Measurements from ENCODE around the gene SMG6.

Gene SMG6

GRCh38 chr17:2022647-2023240 is 280.8 kb downstream of the SMG6 start:
- Histone ChIP-seq H2BK12ac (ENCODE audit: low read length) (peak overlapping the region; percentile 0), H3K27ac (replicated peaks; ENCODE audit: low read length) (peak overlapping the region; percentile 3), H2BK15ac (ENCODE audit: low read length) (peak overlapping the region; percentile 8), H4K91ac (ENCODE audit: low read depth, low read length, poor library complexity) (no peak overlapping the region), H3K36me3 (replicated peaks in 1 of 2; ENCODE audit: control insufficient read depth in 2 of 2, insufficient read depth in 2 of 2, low read length in 2 of 2) (no peaks in the 10 kb centered on the region), H2AK5ac (ENCODE audit: low read depth, low read length) (peak overlapping the region; percentile 74), H2AFZ (ENCODE audit: low read length) (no peak overlapping the region), H3K4me1 (ENCODE audit: control insufficient read depth in 2 of 2, insufficient read depth in 1 of 2, low read depth in 1 of 2, low read length in 2 of 2) (peaks cover 6 to 17% of the 10 kb centered on the region in 2 donors), H3K4me3 (ENCODE audit: low read length in 2 of 2) (no peak overlapping the region), H3K9ac (ENCODE audit: low read depth, low read length, poor library complexity) (no peak overlapping the region), H2BK5ac (ENCODE audit: low read length) (no peak overlapping the region), H3K23ac (ENCODE audit: low read depth, low read length, poor library complexity) (no peak overlapping the region), H3K79me1 (ENCODE audit: low read depth, low read length) (peaks cover 1% of the 10 kb centered on the region), H3K9me3 (replicated peaks in 1 of 2; ENCODE audit: control insufficient read depth in 2 of 2, insufficient read depth in 1 of 2, low read depth in 1 of 2, low read length in 2 of 2) (peaks cover 3 to 4% of the 10 kb centered on the region in 2 donors), H3K4ac (ENCODE audit: low read length) (peak overlapping the region; percentile 69), H3K18ac (ENCODE audit: low read length) (peak overlapping the region; percentile 19), H3K4me2 (ENCODE audit: insufficient read depth, low read length, poor library complexity, severe bottlenecking) (no peak overlapping the region), H2BK120ac (ENCODE audit: low read depth, low read length) (peak overlapping the region; percentile 58), H3K14ac (ENCODE audit: low read length) (no peak overlapping the region), H3K27me3 (ENCODE audit: control insufficient read depth in 3 of 3, insufficient read depth in 3 of 3, low read depth in 1 of 3, low read length in 3 of 3) (peaks cover 8 to 88% (median 34%) of the 10 kb centered on the region in 3 experiments), H4K8ac (ENCODE audit: low read depth, low read length) (no peak overlapping the region)
- no CpG with 5 or more reads among the region's 15 CpGs for WGBS, 2 donors (ENCODE audit: extremely low coverage in 2 of 2, insufficient read length in 2 of 2, insufficient replicate concordance in 1 of 2)
- no peak for DNase-seq (ENCODE audit: low spot score)

- Histone ChIP-seq H2AK5ac (ENCODE audit: low read depth, low read length) (no peak overlapping the region), H3K4ac (ENCODE audit: low read length) (no peak overlapping the region), H2BK120ac (ENCODE audit: low read depth, low read length) (no peak overlapping the region), H3K18ac (ENCODE audit: low read length) (peak overlapping the region; percentile 60), H3K36me3 (replicated peaks in 1 of 2; ENCODE audit: control insufficient read depth in 2 of 2, insufficient read depth in 2 of 2, low read length in 2 of 2) (no peaks in the 10 kb centered on the region), H2BK12ac (ENCODE audit: low read length) (no peak overlapping the region), H2BK15ac (ENCODE audit: low read length) (no peak overlapping the region), H3K4me3 (ENCODE audit: low read length in 2 of 2) (no peak overlapping the region), H4K91ac (ENCODE audit: low read depth, low read length, poor library complexity) (no peak overlapping the region), H3K14ac (ENCODE audit: low read length) (no peak overlapping the region), H2BK5ac (ENCODE audit: low read length) (no peak overlapping the region), H3K9me3 (replicated peaks in 1 of 2; ENCODE audit: control insufficient read depth in 2 of 2, insufficient read depth in 1 of 2, low read depth in 1 of 2, low read length in 2 of 2) (no peaks in the 10 kb centered on the region), H3K79me1 (ENCODE audit: low read depth, low read length) (peaks cover 1% of the 10 kb centered on the region), H3K9ac (ENCODE audit: low read depth, low read length, poor library complexity) (no peak overlapping the region), H3K27ac (replicated peaks; ENCODE audit: low read length) (no peak overlapping the region), H3K23ac (ENCODE audit: low read depth, low read length, poor library complexity) (peak overlapping the region; percentile 59), H3K4me1 (ENCODE audit: control insufficient read depth in 2 of 2, insufficient read depth in 1 of 2, low read depth in 1 of 2, low read length in 2 of 2) (peaks cover 6 to 28% of the 10 kb centered on the region in 2 donors), H2AFZ (ENCODE audit: low read length) (peak overlapping the region; percentile 21), H3K4me2 (ENCODE audit: insufficient read depth, low read length, poor library complexity, severe bottlenecking) (no peak overlapping the region), H3K27me3 (ENCODE audit: control insufficient read depth in 3 of 3, insufficient read depth in 3 of 3, low read depth in 1 of 3, low read length in 3 of 3) (peaks cover 8 to 77% (median 21%) of the 10 kb centered on the region in 3 experiments), H4K8ac (ENCODE audit: low read depth, low read length) (no peak overlapping the region)
- WGBS, 2 donors (ENCODE audit: extremely low coverage in 2 of 2, insufficient read length in 2 of 2, insufficient replicate concordance in 1 of 2): no CpG with 5 or more reads among the region's 8 CpGs
- no peak for DNase-seq (ENCODE audit: low spot score)
These were observed 282.9 kb downstream of the SMG6 start for GRCh38 chr17:2020721-2021120.

GRCh38 chr17:2019723-2020122 is 283.9 kb downstream of the SMG6 start:
- DNase-seq (ENCODE audit: low spot score): no peak
- Histone ChIP-seq H2AK5ac (ENCODE audit: low read depth, low read length) (no peak overlapping the region), H2BK5ac (ENCODE audit: low read length) (no peak overlapping the region), H3K23ac (ENCODE audit: low read depth, low read length, poor library complexity) (no peak overlapping the region), H3K18ac (ENCODE audit: low read length) (no peak overlapping the region), H3K4ac (ENCODE audit: low read length) (no peak overlapping the region), H3K9me3 (replicated peaks in 1 of 2; ENCODE audit: control insufficient read depth in 2 of 2, insufficient read depth in 1 of 2, low read depth in 1 of 2, low read length in 2 of 2) (no peaks in the 10 kb centered on the region), H2BK15ac (ENCODE audit: low read length) (no peak overlapping the region), H3K36me3 (replicated peaks in 1 of 2; ENCODE audit: control insufficient read depth in 2 of 2, insufficient read depth in 2 of 2, low read length in 2 of 2) (no peaks in the 10 kb centered on the region), H4K91ac (ENCODE audit: low read depth, low read length, poor library complexity) (no peak overlapping the region), H4K8ac (ENCODE audit: low read depth, low read length) (no peak overlapping the region), H3K9ac (ENCODE audit: low read depth, low read length, poor library complexity) (no peak overlapping the region), H3K4me1 (ENCODE audit: control insufficient read depth in 2 of 2, insufficient read depth in 1 of 2, low read depth in 1 of 2, low read length in 2 of 2) (peaks cover 6 to 28% of the 10 kb centered on the region in 2 donors), H3K27me3 (ENCODE audit: control insufficient read depth in 3 of 3, insufficient read depth in 3 of 3, low read depth in 1 of 3, low read length in 3 of 3) (peaks cover 5 to 67% (median 11%) of the 10 kb centered on the region in 3 experiments), H3K4me2 (ENCODE audit: insufficient read depth, low read length, poor library complexity, severe bottlenecking) (no peak overlapping the region), H3K4me3 (ENCODE audit: low read length in 2 of 2) (no peak overlapping the region), H2BK120ac (ENCODE audit: low read depth, low read length) (no peak overlapping the region), H2BK12ac (ENCODE audit: low read length) (no peak overlapping the region), H2AFZ (ENCODE audit: low read length) (no peak overlapping the region), H3K79me1 (ENCODE audit: low read depth, low read length) (peaks cover 1% of the 10 kb centered on the region), H3K14ac (ENCODE audit: low read length) (no peak overlapping the region), H3K27ac (replicated peaks; ENCODE audit: low read length) (no peak overlapping the region)
- no CpG with 5 or more reads among the region's 8 CpGs for WGBS, 2 donors (ENCODE audit: extremely low coverage in 2 of 2, insufficient read length in 2 of 2, insufficient replicate concordance in 1 of 2)

- no peaks in the 10 kb centered on the region for H3K36me3 ChIP-seq (replicated peaks in 1 of 2; ENCODE audit: control insufficient read depth in 2 of 2, insufficient read depth in 2 of 2, low read length in 2 of 2)
- H3K4me3 ChIP-seq (ENCODE audit: low read length in 2 of 2): no peak overlapping the region
- no peak overlapping the region for H2BK12ac ChIP-seq (ENCODE audit: low read length)
- H3K27ac ChIP-seq (replicated peaks; ENCODE audit: low read length): no peak overlapping the region
- H3K9me3 ChIP-seq (replicated peaks in 1 of 2; ENCODE audit: control insufficient read depth in 2 of 2, insufficient read depth in 1 of 2, low read depth in 1 of 2, low read length in 2 of 2): peaks cover 0 to 1% of the 10 kb centered on the region in 2 donors
- peak overlapping the region; percentile 60 for H3K18ac ChIP-seq (ENCODE audit: low read length)
- H4K91ac ChIP-seq (ENCODE audit: low read depth, low read length, poor library complexity): peak overlapping the region; percentile 44
- peak overlapping the region; percentile 30 for H2AK5ac ChIP-seq (ENCODE audit: low read depth, low read length)
- no peak overlapping the region for H4K8ac ChIP-seq (ENCODE audit: low read depth, low read length)
- H3K14ac ChIP-seq (ENCODE audit: low read length): no peak overlapping the region
- H3K23ac ChIP-seq (ENCODE audit: low read depth, low read length, poor library complexity): no peak overlapping the region
- DNase-seq (ENCODE audit: low spot score): no peak
- H3K4me2 ChIP-seq (ENCODE audit: insufficient read depth, low read length, poor library complexity, severe bottlenecking): no peak overlapping the region
- no CpG with 5 or more reads among the region's 24 CpGs for WGBS, 2 donors (ENCODE audit: extremely low coverage in 2 of 2, insufficient read length in 2 of 2, insufficient replicate concordance in 1 of 2)
- H2BK15ac ChIP-seq (ENCODE audit: low read length): peak overlapping the region; percentile 8
- peak overlapping the region; percentile 54 for H3K9ac ChIP-seq (ENCODE audit: low read depth, low read length, poor library complexity)
- H2AFZ ChIP-seq (ENCODE audit: low read length): no peak overlapping the region
- H3K79me1 ChIP-seq (ENCODE audit: low read depth, low read length): no peaks in the 10 kb centered on the region
- peaks cover 6 to 24% of the 10 kb centered on the region in 2 donors for H3K4me1 ChIP-seq (ENCODE audit: control insufficient read depth in 2 of 2, insufficient read depth in 1 of 2, low read depth in 1 of 2, low read length in 2 of 2)
- H3K4ac ChIP-seq (ENCODE audit: low read length): no peak overlapping the region
- peak overlapping the region; percentile 43 for H2BK5ac ChIP-seq (ENCODE audit: low read length)
- no peak overlapping the region for H2BK120ac ChIP-seq (ENCODE audit: low read depth, low read length)
- peaks cover 0 to 59% (median 3%) of the 10 kb centered on the region in 3 experiments for H3K27me3 ChIP-seq (ENCODE audit: control insufficient read depth in 3 of 3, insufficient read depth in 3 of 3, low read depth in 1 of 3, low read length in 3 of 3)
These were observed 284.7 kb downstream of the SMG6 start for GRCh38 chr17:2018716-2019510.
